ENCODE measurements around the gene LAMB3.

Gene LAMB3

GRCh38 chr1:209589440-209589839 is 62.8 kb downstream of the LAMB3 start:
- no peak overlapping the region for H3K4me3 ChIP-seq (ENCODE audit: low read depth, low read length)
- no peak for DNase-seq (ENCODE audit: low read depth)
- no peak for TF ChIP-seq CTCF (IDR thresholded peaks at IDR 0.05; ENCODE audit: control insufficient read depth, extremely low read depth, insufficient read depth)

GRCh38 chr1:209587789-209588188 is 64.4 kb downstream of the LAMB3 start:
- no peak overlapping the region for H3K4me3 ChIP-seq (ENCODE audit: low read depth, low read length)
- DNase-seq (ENCODE audit: low read depth): no peak
- TF ChIP-seq CTCF (IDR thresholded peaks at IDR 0.05; ENCODE audit: control insufficient read depth, extremely low read depth, insufficient read depth): no peak

- H3K4me3 ChIP-seq (ENCODE audit: low read depth, low read length): no peak overlapping the region
- TF ChIP-seq CTCF (IDR thresholded peaks at IDR 0.05; ENCODE audit: control insufficient read depth, extremely low read depth, insufficient read depth): no peak
- no peak for DNase-seq (ENCODE audit: low read depth)
Measured at GRCh38 chr1:209586221-209586740, 65.9 kb downstream of the LAMB3 start.

- TF ChIP-seq CTCF (IDR thresholded peaks at IDR 0.05; ENCODE audit: control insufficient read depth, extremely low read depth, insufficient read depth): peak; percentile 37; the same call in 1 of the 2 replicates
- no peak for DNase-seq (ENCODE audit: low read depth)
- no peak overlapping the region for H3K4me3 ChIP-seq (ENCODE audit: low read depth, low read length)
Measured at GRCh38 chr1:209585672-209586071, 66.6 kb downstream of the LAMB3 start.

- TF ChIP-seq CTCF (IDR thresholded peaks at IDR 0.05; ENCODE audit: control insufficient read depth, extremely low read depth, insufficient read depth): no peak
- H3K4me3 ChIP-seq (ENCODE audit: low read depth, low read length): no peak overlapping the region
- no peak for DNase-seq (ENCODE audit: low read depth)
Measured at GRCh38 chr1:209585197-209585596, 67.0 kb downstream of the LAMB3 start.

- DNase-seq (ENCODE audit: low read depth): no peak
- no peak for TF ChIP-seq CTCF (IDR thresholded peaks at IDR 0.05; ENCODE audit: control insufficient read depth, extremely low read depth, insufficient read depth)
- no peak overlapping the region for H3K4me3 ChIP-seq (ENCODE audit: low read depth, low read length)
Measured at GRCh38 chr1:209584231-209584672, 68.0 kb downstream of the LAMB3 start.

- H3K4me3 ChIP-seq (ENCODE audit: low read depth, low read length): no peak within 1 kb of the TSS
- DNase-seq (ENCODE audit: low read depth): no peak
- no peak for TF ChIP-seq CTCF (IDR thresholded peaks at IDR 0.05; ENCODE audit: control insufficient read depth, extremely low read depth, insufficient read depth)
Measured at GRCh38 chr1:209583408-209583807, 68.8 kb downstream of the LAMB3 start, which contains the start of gene CAMK1G. Gene CAMK1G (plus strand): TSS chr1:209583714. CDS start chr1:209594984, 11,270 bp downstream.

Data from LNCaP clone FGC (cell line).